ENCODE data around the gene ALDH3B1.

ALDH3B1 gene

GRCh38 chr11:68035266-68035876 lies 25.2 kb downstream of the ALDH3B1 start (continued):
- TF ChIP-seq, protein P1, sequence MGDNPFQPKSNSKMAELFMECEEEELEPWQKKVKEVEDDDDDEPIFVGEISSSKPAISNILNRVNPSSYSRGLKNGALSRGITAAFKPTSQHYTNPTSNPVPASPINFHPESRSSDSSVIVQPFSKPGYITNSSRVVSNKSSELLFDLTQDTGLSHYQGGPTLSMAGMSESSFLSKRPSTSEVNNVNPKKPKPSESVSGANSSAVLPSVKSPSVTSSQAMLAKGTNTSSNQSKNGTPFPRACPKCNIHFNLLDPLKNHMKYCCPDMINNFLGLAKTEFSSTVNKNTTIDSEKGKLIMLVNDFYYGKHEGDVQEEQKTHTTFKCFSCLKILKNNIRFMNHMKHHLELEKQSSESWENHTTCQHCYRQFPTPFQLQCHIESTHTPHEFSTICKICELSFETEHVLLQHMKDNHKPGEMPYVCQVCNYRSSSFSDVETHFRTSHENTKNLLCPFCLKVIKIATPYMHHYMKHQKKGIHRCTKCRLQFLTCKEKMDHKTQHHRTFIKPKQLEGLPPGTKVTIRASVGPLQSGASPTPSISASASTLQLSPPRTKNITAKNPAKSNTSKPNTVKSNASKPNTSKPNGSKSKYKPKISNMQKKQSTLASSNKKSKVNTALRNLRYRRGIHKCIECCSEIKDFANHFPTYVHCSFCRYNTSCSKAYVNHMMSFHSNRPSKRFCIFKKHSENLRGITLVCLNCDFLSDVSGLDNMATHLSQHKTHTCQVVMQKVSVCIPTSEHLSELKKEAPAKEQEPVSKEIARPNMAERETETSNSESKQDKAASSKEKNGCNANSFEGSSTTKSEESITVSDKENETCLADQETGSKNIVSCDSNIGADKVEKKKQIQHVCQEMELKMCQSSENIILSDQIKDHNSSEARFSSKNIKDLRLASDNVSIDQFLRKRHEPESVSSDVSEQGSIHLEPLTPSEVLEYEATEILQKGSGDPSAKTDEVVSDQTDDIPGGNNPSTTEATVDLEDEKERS (tag by site-specific recombination; IDR thresholded peaks at IDR 0.05): no peak
- TF ChIP-seq, protein P2, sequence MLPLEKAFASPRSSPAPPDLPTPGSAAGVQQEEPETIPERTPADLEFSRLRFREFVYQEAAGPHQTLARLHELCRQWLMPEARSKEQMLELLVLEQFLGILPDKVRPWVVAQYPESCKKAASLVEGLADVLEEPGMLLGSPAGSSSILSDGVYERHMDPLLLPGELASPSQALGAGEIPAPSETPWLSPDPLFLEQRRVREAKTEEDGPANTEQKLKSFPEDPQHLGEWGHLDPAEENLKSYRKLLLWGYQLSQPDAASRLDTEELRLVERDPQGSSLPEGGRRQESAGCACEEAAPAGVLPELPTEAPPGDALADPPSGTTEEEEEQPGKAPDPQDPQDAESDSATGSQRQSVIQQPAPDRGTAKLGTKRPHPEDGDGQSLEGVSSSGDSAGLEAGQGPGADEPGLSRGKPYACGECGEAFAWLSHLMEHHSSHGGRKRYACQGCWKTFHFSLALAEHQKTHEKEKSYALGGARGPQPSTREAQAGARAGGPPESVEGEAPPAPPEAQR (tag by site-specific recombination; IDR thresholded peaks at IDR 0.05): no peak
- TF ChIP-seq ZNF16 (tag by site-specific recombination; IDR thresholded peaks at IDR 0.05; ENCODE audit: low read depth) (no peak), KLF17 (tag by site-specific recombination; IDR thresholded peaks at IDR 0.05) (no peak), ZIC2 (tag by site-specific recombination; IDR thresholded peaks at IDR 0.05) (no peak), ZNF114 (tag by site-specific recombination; IDR thresholded peaks at IDR 0.05) (no peak), ZNF76 (tag by site-specific recombination; IDR thresholded peaks at IDR 0.05; ENCODE audit: borderline replicate concordance, low read depth) (no peak), ZNF747 (tag by site-specific recombination; IDR thresholded peaks at IDR 0.05) (no peak), ZNF239 (tag by site-specific recombination; IDR thresholded peaks at IDR 0.05) (no peak), ZSCAN16 (tag by site-specific recombination; IDR thresholded peaks at IDR 0.05) (no peak), ZNF585B (tag by site-specific recombination; IDR thresholded peaks at IDR 0.05) (no peak), ZBTB17 (tag by site-specific recombination; IDR thresholded peaks at IDR 0.05) (no peak), ZNF354C (tag by site-specific recombination; IDR thresholded peaks at IDR 0.05; ENCODE audit: borderline replicate concordance, low read depth) (no peak), PRDM1 (tag by site-specific recombination; IDR thresholded peaks at IDR 0.05) (no peak)
- TF ChIP-seq, protein P3, sequence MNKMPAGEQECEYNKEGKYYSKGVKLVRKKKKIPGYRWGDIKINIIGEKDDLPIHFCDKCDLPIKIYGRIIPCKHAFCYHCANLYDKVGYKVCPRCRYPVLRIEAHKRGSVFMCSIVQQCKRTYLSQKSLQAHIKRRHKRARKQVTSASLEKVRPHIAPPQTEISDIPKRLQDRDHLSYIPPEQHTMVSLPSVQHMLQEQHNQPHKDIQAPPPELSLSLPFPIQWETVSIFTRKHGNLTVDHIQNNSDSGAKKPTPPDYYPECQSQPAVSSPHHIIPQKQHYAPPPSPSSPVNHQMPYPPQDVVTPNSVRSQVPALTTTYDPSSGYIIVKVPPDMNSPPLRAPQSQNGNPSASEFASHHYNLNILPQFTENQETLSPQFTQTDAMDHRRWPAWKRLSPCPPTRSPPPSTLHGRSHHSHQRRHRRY (tag by site-specific recombination; IDR thresholded peaks at IDR 0.05): no peak
- TF ChIP-seq, protein P4, sequence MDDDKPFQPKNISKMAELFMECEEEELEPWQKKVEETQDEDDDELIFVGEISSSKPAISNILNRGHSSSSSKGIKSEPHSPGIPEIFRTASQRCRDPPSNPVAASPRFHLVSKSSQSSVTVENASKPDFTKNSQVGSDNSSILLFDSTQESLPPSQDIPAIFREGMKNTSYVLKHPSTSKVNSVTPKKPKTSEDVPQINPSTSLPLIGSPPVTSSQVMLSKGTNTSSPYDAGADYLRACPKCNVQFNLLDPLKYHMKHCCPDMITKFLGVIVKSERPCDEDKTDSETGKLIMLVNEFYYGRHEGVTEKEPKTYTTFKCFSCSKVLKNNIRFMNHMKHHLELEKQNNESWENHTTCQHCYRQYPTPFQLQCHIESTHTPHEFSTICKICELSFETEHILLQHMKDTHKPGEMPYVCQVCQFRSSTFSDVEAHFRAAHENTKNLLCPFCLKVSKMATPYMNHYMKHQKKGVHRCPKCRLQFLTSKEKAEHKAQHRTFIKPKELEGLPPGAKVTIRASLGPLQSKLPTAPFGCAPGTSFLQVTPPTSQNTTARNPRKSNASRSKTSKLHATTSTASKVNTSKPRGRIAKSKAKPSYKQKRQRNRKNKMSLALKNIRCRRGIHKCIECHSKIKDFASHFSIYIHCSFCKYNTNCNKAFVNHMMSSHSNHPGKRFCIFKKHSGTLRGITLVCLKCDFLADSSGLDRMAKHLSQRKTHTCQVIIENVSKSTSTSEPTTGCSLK (tag by site-specific recombination; IDR thresholded peaks at IDR 0.05): no peak

DNA sequence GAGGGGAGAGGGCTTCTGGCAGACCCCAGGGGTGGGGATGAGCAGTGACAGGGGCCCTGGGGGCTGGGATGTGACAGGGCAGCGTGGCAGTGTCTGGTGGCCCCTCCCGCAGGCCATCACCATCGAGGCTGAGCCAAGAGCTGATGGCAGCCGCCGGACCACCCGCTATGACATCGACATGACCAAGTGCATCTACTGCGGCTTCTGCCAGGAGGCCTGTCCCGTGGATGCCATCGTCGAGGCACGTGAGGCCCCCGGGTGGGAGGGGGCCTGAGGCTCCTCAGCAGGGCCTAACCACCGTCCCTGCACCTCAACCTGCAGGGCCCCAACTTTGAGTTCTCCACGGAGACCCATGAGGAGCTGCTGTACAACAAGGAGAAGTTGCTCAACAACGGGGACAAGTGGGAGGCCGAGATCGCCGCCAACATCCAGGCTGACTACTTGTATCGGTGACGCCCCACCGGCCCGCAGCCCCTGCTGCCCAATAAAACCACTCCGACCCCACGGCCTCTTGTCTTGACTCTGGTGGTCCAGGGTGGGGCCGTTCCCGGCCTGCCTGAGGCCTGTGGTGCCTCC lies 26.1 kb downstream of the ALDH3B1 start:
- ChIA-PET CTCF (no interaction called here), POLR2A (no interaction called here)
- Histone ChIP-seq H3K4me1 (ENCODE audit: control insufficient read depth, insufficient read depth, low read length) (0 out of 2 replicates have a peak, but pooled peaks cover 2% of the 10 kb centered on the region), H3K36me3 (ENCODE audit: control insufficient read depth in 2 of 2, insufficient read depth in 1 of 2, low read length in 2 of 2) (peaks cover 0 to 42% of the 10 kb centered on the region in 2 experiments; a peak in 2 of 3 replicates), H3K9me3 (ENCODE audit: control insufficient read depth, insufficient read depth, low read depth, low read length) (no peaks in the 10 kb centered on the region), H3K27ac (ENCODE audit: extremely low read depth, low read depth, low read length) (no peak overlapping the region), H3K4me3 (ENCODE audit: low read depth, low read length) (no peak overlapping the region)
- TF ChIP-seq ZNF521 (tag by site-specific recombination; IDR thresholded peaks at IDR 0.05): no peak
- no peak for TF ChIP-seq ZNF571 (tag by site-specific recombination; IDR thresholded peaks at IDR 0.05)
- TF ChIP-seq ZNF548 (tag by site-specific recombination; IDR thresholded peaks at IDR 0.05): no peak
- TF ChIP-seq ZNF175 (tag by site-specific recombination; IDR thresholded peaks at IDR 0.05): no peak
- no peak for TF ChIP-seq ZBTB20 (tag by site-specific recombination; IDR thresholded peaks at IDR 0.05)
- TF ChIP-seq ZIC2 (tag by site-specific recombination; IDR thresholded peaks at IDR 0.05): no peak
- no peak for TF ChIP-seq ZNF24 (tag by site-specific recombination; IDR thresholded peaks at IDR 0.05)
- TF ChIP-seq ZNF48 (tag by site-specific recombination; IDR thresholded peaks at IDR 0.05): no peak
- TF ChIP-seq ZSCAN30 (tag by site-specific recombination; IDR thresholded peaks at IDR 0.05): no peak
- no peak for TF ChIP-seq ZNF311 (tag by site-specific recombination; IDR thresholded peaks at IDR 0.05; ENCODE audit: borderline replicate concordance)
- TF ChIP-seq ZNF202 (tag by site-specific recombination; IDR thresholded peaks at IDR 0.05; ENCODE audit: borderline replicate concordance): no peak
- TF ChIP-seq ZSCAN4 (tag by site-specific recombination; IDR thresholded peaks at IDR 0.05): no peak
- no peak for TF ChIP-seq ZNF626 (tag by site-specific recombination; IDR thresholded peaks at IDR 0.05)
